DMS153 (cell line): ENCODE results near the gene PBRM1.
"Not testable (repeated sequence)": the region's sequence is repeated elsewhere in the genome, so short reads cannot be mapped to it uniquely, and the experiment has no call there.

ENCODE experiments used
- DNase-seq: peaks from one replicate; lab custom pipeline; 2025; lab: John Stamatoyannopoulos, UW

PBRM1 gene

GRCh38 chr3:52704611-52705437 lies 19.1 kb upstream of the PBRM1 start:
- no peak for DNase-seq

- DNase-seq, result no peak
Measured at GRCh38 chr3:52703341-52703740, 17.6 kb upstream of the PBRM1 start.

- DNase-seq, result no peak
Measured at GRCh38 chr3:52697632-52697965, 11.9 kb upstream of the PBRM1 start.

- DNase-seq, result no peak
Measured at GRCh38 chr3:52696830-52697631, 11.3 kb upstream of the PBRM1 start.

GRCh38 chr3:52695798-52696671 lies 10.3 kb upstream of the PBRM1 start:
- no peak for DNase-seq

- no peak for DNase-seq
Measured at GRCh38 chr3:52694528-52695189, 8.9 kb upstream of the PBRM1 start.

GRCh38 chr3:52693071-52693470 lies 7.4 kb upstream of the PBRM1 start:
- DNase-seq, result no peak

GRCh38 chr3:52690560-52690959 lies 4.8 kb upstream of the PBRM1 start:
- no peak for DNase-seq

- no peak for DNase-seq
Measured at GRCh38 chr3:52689151-52689550, 3.4 kb upstream of the PBRM1 start.

GRCh38 chr3:52688266-52688665 lies 2.6 kb upstream of the PBRM1 start:
- no peak for DNase-seq

GRCh38 chr3:52685285-52685708 lies 416 bp downstream of the PBRM1 start:
- peak; percentile 27 for DNase-seq

GRCh38 chr3:52684184-52684583 lies 1.5 kb downstream of the PBRM1 start:
- DNase-seq, result no peak

GRCh38 chr3:52683611-52684010 lies 2.1 kb downstream of the PBRM1 start:
- no peak for DNase-seq

GRCh38 chr3:52682016-52682415 lies 3.7 kb downstream of the PBRM1 start:
- DNase-seq, result no peak

- DNase-seq, result no peak
Measured at GRCh38 chr3:52681596-52681995, 4.1 kb downstream of the PBRM1 start.

- no peak for DNase-seq
Measured at GRCh38 chr3:52679811-52680210, 5.9 kb downstream of the PBRM1 start.

- DNase-seq, result no peak
Measured at GRCh38 chr3:52679199-52679538, 6.5 kb downstream of the PBRM1 start.

GRCh38 chr3:52678265-52679198 lies 7.2 kb downstream of the PBRM1 start:
- DNase-seq, result no peak

- not testable (repeated sequence) for DNase-seq
Measured at GRCh38 chr3:52676201-52676600, 9.5 kb downstream of the PBRM1 start.

GRCh38 chr3:52671676-52672075 lies 14.0 kb downstream of the PBRM1 start:
- DNase-seq, result no peak
